Astrocyte (in vitro differentiated cells and primary cell): ENCODE measurements around the gene POMT2.

Experiments
- CTCF ChIP-seq: IDR thresholded peaks from 2 replicates; pipeline ENCODE4 v1.5.1; 2011; ENCODE audit warnings: low read depth, mild to moderate bottlenecking, inconsistent platforms, low read length, moderate library complexity; ENCODE audit not compliant: insufficient read depth
- EZH2 ChIP-seq: IDR thresholded peaks from 2 replicates; pipeline ENCODE4 v1.6.1; 2012; ENCODE audit warnings: mild to moderate bottlenecking, low read length, inconsistent platforms; ENCODE audit not compliant: insufficient read depth

GRCh38 chr14:77259025-77259715, 61.5 kb downstream of the POMT2 start:
- TF ChIP-seq CTCF (no peak), EZH2 (no peak)
